Hepatic stellate cell (primary cell): ENCODE measurements around the gene IRF5.
A peak's percentile ranks its signal among the peaks of the same experiment; 100 is the strongest.
"Not testable (repeated sequence)": the region's sequence is repeated elsewhere in the genome, so short reads cannot be mapped to it uniquely, and the experiment has no call there.

ENCODE experiments used
- DNase-seq: peaks from one replicate; pipeline ENCODE4 v3.0.0; 2011; ENCODE audit warnings: low spot score

IRF5 gene

GRCh38 chr7:128938544-128939074 is 882 bp downstream of the IRF5 start:
- DNase-seq: no peak

GRCh38 chr7:128939075-128939860 is 1.5 kb downstream of the IRF5 start:
- DNase-seq: no peak

GRCh38 chr7:128939861-128940410 is 2.2 kb downstream of the IRF5 start:
- no peak for DNase-seq

GRCh38 chr7:128940494-128941322 is 3.0 kb downstream of the IRF5 start:
- DNase-seq: no peak

GRCh38 chr7:128941323-128941890 is 3.7 kb downstream of the IRF5 start:
- DNase-seq: no peak

GRCh38 chr7:128941946-128942526 is 4.3 kb downstream of the IRF5 start:
- no peak for DNase-seq

GRCh38 chr7:128943251-128943650 is 5.5 kb downstream of the IRF5 start:
- not testable (repeated sequence) for DNase-seq

GRCh38 chr7:128944487-128945236 is 6.9 kb downstream of the IRF5 start:
- DNase-seq: no peak

- no peak for DNase-seq
These were observed 8.1 kb downstream of the IRF5 start for GRCh38 chr7:128945668-128946366.

GRCh38 chr7:128946936-128947830 is 9.5 kb downstream of the IRF5 start:
- DNase-seq: no peak

GRCh38 chr7:128947854-128948253 is 10.1 kb downstream of the IRF5 start:
- no peak for DNase-seq

GRCh38 chr7:128948312-128948973 is 10.7 kb downstream of the IRF5 start:
- DNase-seq: no peak

GRCh38 chr7:128948976-128949760 is 11.4 kb downstream of the IRF5 start:
- DNase-seq: no peak

- DNase-seq: no peak
These were observed 13.6 kb downstream of the IRF5 start for GRCh38 chr7:128951296-128951695.

GRCh38 chr7:128954150-128954549 is 16.4 kb downstream of the IRF5 start:
- no peak for DNase-seq

- DNase-seq: peak; percentile 57
These were observed 17.4 kb downstream of the IRF5 start for GRCh38 chr7:128954830-128955802.

GRCh38 chr7:128955981-128956380 is 18.3 kb downstream of the IRF5 start:
- no peak for DNase-seq
